Cardiac fibroblast (primary cell): Measurements from ENCODE around the gene ABCA5.
"Not testable (repeated sequence)": the region's sequence is repeated elsewhere in the genome, so short reads cannot be mapped to it uniquely, and the experiment has no call there.

Experiments
- DNase-seq, 2 donors: peaks; one replicate each; pipeline versions ENCODE4 v3.0.0 to v3.0.0-alpha.2; 2010; ENCODE audit warnings: low read depth in 2 of 2
- H3K4me3 ChIP-seq, 2 donors: replicated peaks in 1 of 2; 1 replicate in 1 of 2; 2 replicates in 1 of 2; pipeline ENCODE4 v1.5.1; 2011; ENCODE audit warnings: low read depth in 2 of 2, low read length in 2 of 2, mild to moderate bottlenecking in 2 of 2, moderate library complexity in 1 of 2
- CTCF ChIP-seq: IDR thresholded peaks from one replicate; pipeline ENCODE4 v1.5.1; 2011; ENCODE audit warnings: low read depth, mild to moderate bottlenecking, low read length, inconsistent platforms

Gene ABCA5

GRCh38 chr17:69320210-69320907, 6.6 kb downstream of the ABCA5 start:
- TF ChIP-seq CTCF = no peak
- no peak overlapping the region for H3K4me3 ChIP-seq
- peak; percentile 7 to 63 for DNase-seq

GRCh38 chr17:69317625-69318024, 9.3 kb downstream of the ABCA5 start:
- no peak for TF ChIP-seq CTCF
- no peak for DNase-seq
- no peak overlapping the region for H3K4me3 ChIP-seq

- H3K4me3 ChIP-seq = no peak overlapping the region
- no peak for TF ChIP-seq CTCF
- peak in 1 of 2 donors; percentile 0 for DNase-seq
Measured at GRCh38 chr17:69314246-69315065, 12.5 kb downstream of the ABCA5 start.

GRCh38 chr17:69305177-69305576, 21.8 kb downstream of the ABCA5 start:
- H3K4me3 ChIP-seq = no peak overlapping the region
- no peak for DNase-seq
- no peak for TF ChIP-seq CTCF

- no peak for TF ChIP-seq CTCF
- no peak overlapping the region for H3K4me3 ChIP-seq
- no peak for DNase-seq
Measured at GRCh38 chr17:69302682-69303081, 24.3 kb downstream of the ABCA5 start.

GRCh38 chr17:69300222-69300621, 26.7 kb downstream of the ABCA5 start:
- no peak for TF ChIP-seq CTCF
- peak; percentile 4 to 58 for DNase-seq
- H3K4me3 ChIP-seq = no peak overlapping the region

- DNase-seq = peak in 1 of 2 donors; percentile 4
- H3K4me3 ChIP-seq = not testable (repeated sequence)
Measured at GRCh38 chr17:69298120-69298722, 28.7 kb downstream of the ABCA5 start.
